ENCODE data around the gene ADGRG4. TPM values are rescaled to one million over a fixed set of nuclear protein-coding genes. Genes with fewer than 3 reads are reported as not detected.

The ADGRG4 gene
- total RNA-seq, 2 donors from 2014 or later, result not detected

DNA sequence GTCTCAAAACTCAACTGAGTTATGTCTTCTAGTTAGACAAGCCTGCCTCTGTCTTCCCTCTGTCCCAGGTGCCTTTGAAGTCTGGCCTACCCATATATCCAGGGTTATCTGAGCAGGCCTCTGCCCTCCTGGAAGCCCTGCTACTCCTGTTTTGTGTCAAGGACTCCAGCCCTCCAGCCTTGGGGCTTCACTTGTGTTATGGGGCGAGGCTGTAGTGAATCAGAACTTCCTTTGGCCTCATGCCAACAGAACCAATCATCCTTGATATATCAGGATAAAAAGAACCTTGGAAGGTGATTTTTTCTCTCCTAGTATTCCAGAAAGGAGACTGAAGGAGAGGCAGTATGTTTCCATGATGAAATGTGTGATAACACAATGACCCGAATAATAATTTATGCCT is 8.9 kb upstream of the ADGRG4 start:
- 75 to 85% methylated on average over 2 of the region's 2 CpGs for WGBS, 2 donors
- no peak for ATAC-seq
- H3K4me3 ChIP-seq, result no peak overlapping the region

DNA sequence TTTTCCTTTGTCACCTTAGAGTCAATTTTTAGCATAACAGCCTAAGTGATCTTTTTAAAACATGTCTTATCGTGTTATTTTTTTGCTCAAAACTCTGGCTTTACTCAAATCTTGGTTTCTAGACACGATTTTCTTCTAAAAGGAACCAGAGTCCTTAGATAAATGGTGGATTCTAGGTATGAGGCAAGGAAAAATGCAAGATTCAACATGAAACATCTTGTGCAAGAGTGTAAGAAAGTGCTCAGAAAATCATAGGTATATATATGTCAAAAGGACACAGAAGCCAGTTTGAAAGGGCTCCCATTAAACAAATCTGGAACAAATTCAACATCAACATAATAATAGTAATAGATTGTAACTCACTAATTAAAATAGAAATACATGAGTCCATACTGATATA is 8.1 kb upstream of the ADGRG4 start:
- no peak for ATAC-seq
- no peaks in the 10 kb centered on the region for H3K36me3 ChIP-seq (replicated peaks in 1 of 2; ENCODE audit: insufficient read depth in 1 of 2, low read depth in 2 of 2)
- no peaks in the 10 kb centered on the region for H3K4me1 ChIP-seq
- H3K4me3 ChIP-seq, result no peak overlapping the region
- TF ChIP-seq, protein P1, sequence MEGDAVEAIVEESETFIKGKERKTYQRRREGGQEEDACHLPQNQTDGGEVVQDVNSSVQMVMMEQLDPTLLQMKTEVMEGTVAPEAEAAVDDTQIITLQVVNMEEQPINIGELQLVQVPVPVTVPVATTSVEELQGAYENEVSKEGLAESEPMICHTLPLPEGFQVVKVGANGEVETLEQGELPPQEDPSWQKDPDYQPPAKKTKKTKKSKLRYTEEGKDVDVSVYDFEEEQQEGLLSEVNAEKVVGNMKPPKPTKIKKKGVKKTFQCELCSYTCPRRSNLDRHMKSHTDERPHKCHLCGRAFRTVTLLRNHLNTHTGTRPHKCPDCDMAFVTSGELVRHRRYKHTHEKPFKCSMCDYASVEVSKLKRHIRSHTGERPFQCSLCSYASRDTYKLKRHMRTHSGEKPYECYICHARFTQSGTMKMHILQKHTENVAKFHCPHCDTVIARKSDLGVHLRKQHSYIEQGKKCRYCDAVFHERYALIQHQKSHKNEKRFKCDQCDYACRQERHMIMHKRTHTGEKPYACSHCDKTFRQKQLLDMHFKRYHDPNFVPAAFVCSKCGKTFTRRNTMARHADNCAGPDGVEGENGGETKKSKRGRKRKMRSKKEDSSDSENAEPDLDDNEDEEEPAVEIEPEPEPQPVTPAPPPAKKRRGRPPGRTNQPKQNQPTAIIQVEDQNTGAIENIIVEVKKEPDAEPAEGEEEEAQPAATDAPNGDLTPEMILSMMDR (IDR thresholded peaks at IDR 0.05), result no peak
- TF ChIP-seq POLR2A (IDR thresholded peaks at IDR 0.05), result no peak
- no peak overlapping the region for H3K27ac ChIP-seq
- no peaks in the 10 kb centered on the region for H3K9me3 ChIP-seq
- 29 to 60% methylated on average over 2 of the region's 2 CpGs for WGBS, 2 donors
- DNase-seq, result no peak
- no peaks in the 10 kb centered on the region for H3K27me3 ChIP-seq
- intact Hi-C loops (cut with DNase I), result no loop called here

More for the DNA sequence above, 8.9 kb upstream of the ADGRG4 start:
- no peak overlapping the region for H3K27ac ChIP-seq
- H3K9me3 ChIP-seq, result no peaks in the 10 kb centered on the region
- no peaks in the 10 kb centered on the region for H3K27me3 ChIP-seq
- no peaks in the 10 kb centered on the region for H3K36me3 ChIP-seq (replicated peaks in 1 of 2; ENCODE audit: insufficient read depth in 1 of 2, low read depth in 2 of 2)
- no peak for TF ChIP-seq POLR2A (IDR thresholded peaks at IDR 0.05)
- TF ChIP-seq, protein P1 (IDR thresholded peaks at IDR 0.05), result no peak
- H3K4me1 ChIP-seq, result no peaks in the 10 kb centered on the region
- intact Hi-C loops (cut with DNase I), result no loop called here
- DNase-seq, result no peak

DNA sequence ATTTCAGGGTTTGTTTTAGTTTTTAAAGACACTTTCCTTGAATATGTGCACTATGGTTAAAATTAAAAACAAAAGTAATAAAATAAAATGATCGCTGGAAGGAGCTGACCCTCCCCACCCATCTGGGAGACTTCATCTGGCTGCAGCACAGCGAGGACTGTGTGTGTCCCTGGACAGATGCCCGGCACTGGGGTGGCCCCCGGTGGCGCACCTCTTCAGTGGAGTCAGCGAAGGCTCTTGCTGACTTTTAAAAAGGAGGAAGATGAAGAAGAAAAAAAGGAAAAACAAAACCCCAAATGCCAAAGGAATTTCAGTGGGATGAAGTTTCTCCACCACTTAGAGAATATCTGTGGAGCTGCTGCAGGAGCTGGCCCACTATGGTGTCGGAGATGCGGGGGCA is 5.4 kb upstream of the ADGRG4 start:
- Histone ChIP-seq H3K4me3 (no peak overlapping the region), H3K27me3 (no peaks in the 10 kb centered on the region), H3K9me3 (no peaks in the 10 kb centered on the region), H3K27ac (no peak overlapping the region), H3K36me3 (replicated peaks in 1 of 2; ENCODE audit: insufficient read depth in 1 of 2, low read depth in 2 of 2) (no peaks in the 10 kb centered on the region), H3K4me1 (no peaks in the 10 kb centered on the region)
- DNase-seq, result no peak
- no peak for ATAC-seq
- 73 to 92% methylated on average over 5 to 6 of the region's 8 CpGs for WGBS, 2 donors
- no peak for TF ChIP-seq POLR2A (IDR thresholded peaks at IDR 0.05)
- TF ChIP-seq, protein P1 (IDR thresholded peaks at IDR 0.05), result no peak
- intact Hi-C loops (cut with DNase I), result no loop called here

DNA sequence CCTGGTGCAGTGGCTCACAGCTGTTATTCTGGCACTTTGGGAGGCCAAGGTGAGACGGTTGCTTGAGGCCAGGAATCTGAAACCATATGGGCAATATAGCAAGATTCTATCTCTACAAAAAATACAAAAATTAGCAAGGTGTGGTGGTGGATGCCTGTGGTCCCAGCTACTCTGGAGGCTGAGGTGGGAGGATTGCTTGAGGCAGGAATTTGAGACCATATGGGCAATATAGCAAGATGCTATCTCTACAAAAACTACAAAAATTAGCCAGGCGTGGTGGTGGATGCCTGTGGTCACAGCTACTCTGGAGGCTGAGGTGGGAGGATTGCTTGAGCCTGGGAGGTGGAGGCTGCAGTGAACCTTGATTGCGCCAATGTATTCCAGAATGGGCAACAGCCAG is 2.3 kb downstream of the ADGRG4 start:
- no peaks in the 10 kb centered on the region for H3K27me3 ChIP-seq
- ATAC-seq (no peak), DNase-seq (no peak)
- H3K9me3 ChIP-seq, result no peaks in the 10 kb centered on the region
- WGBS, 2 donors, result 63 to 79% methylated on average over 3 of the region's 3 CpGs
- no peaks in the 10 kb centered on the region for H3K36me3 ChIP-seq (replicated peaks in 1 of 2; ENCODE audit: insufficient read depth in 1 of 2, low read depth in 2 of 2)
- TF ChIP-seq, protein P1 (IDR thresholded peaks at IDR 0.05), result no peak
- TF ChIP-seq POLR2A (IDR thresholded peaks at IDR 0.05), result no peak
- H3K4me3 ChIP-seq, result no peak overlapping the region
- H3K27ac ChIP-seq, result no peak overlapping the region
- intact Hi-C loops (cut with DNase I), result no loop called here
- H3K4me1 ChIP-seq, result no peaks in the 10 kb centered on the region

DNA sequence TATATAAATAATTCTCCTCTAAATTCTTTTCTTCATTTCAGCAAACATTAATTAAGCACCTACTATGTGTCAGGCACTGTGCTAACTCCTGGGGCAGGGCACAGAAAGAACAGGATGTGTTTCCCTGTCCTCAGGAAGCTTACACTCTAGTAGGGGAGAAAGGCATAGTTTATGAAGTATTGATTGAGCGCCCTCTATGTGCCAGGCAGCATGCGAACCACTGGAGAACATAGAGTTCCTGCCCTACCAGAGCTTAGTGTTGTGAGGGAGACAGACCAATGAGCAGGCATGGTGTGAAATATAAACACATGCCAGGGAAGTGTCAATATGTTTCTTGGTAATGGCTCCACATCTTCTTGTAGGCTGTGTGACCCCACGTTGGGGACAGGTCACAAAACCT is 3.7 kb downstream of the ADGRG4 start:
- WGBS, 2 donors, result 57% methylated on average over 3 of the region's 3 CpGs
- H3K36me3 ChIP-seq (replicated peaks in 1 of 2; ENCODE audit: insufficient read depth in 1 of 2, low read depth in 2 of 2), result no peaks in the 10 kb centered on the region
- no peak overlapping the region for H3K27ac ChIP-seq
- H3K4me3 ChIP-seq, result no peak overlapping the region
- no peak for ATAC-seq
- TF ChIP-seq, protein P1 (IDR thresholded peaks at IDR 0.05), result no peak
- no peak for TF ChIP-seq POLR2A (IDR thresholded peaks at IDR 0.05)
- no peaks in the 10 kb centered on the region for H3K27me3 ChIP-seq
- DNase-seq, result no peak
- intact Hi-C loops (cut with DNase I), result no loop called here
- H3K4me1 ChIP-seq, result no peaks in the 10 kb centered on the region
- H3K9me3 ChIP-seq, result no peaks in the 10 kb centered on the region
